SK-N-SH (cell line): Measurements from ENCODE around the gene STK16. TPM values are rescaled to one million over a fixed set of nuclear protein-coding genes. Genes with fewer than 3 reads are reported as not detected.

Source experiments
- CTCF ChIA-PET: fragments of 300-600, 350-600 bp; formaldehyde crosslinking; extraction: SDS; loops from one replicate; lab custom pipeline; 2021; lab: Yijun Ruan, JAX
- POLR2A ChIA-PET: fragments of 350-600 bp; sonication (Branson Sonifier 250); formaldehyde crosslinking; extraction: SDS; loops from one replicate; lab custom pipeline; 2020; ENCODE audit warnings: antibody characterized with exemption, inconsistent platforms; lab: Yijun Ruan, JAX
- DNase-seq: peaks from one replicate; pipeline ENCODE4 v3.0.0; 2012
- H2AFZ ChIP-seq: fragments of 200-600 bp; sonication (generic); 2 replicates; pipeline ENCODE4 v1.8.1; 2016; ENCODE audit warnings: antibody characterized with exemption, mild to moderate bottlenecking, low read depth
- H3F3A ChIP-seq: fragments of 200-600 bp; sonication (generic); replicated peaks from 2 replicates; pipeline ENCODE3; 2016; ENCODE audit warnings: antibody characterized with exemption, mild to moderate bottlenecking; ENCODE audit not compliant: insufficient read depth
- H3K27ac ChIP-seq, 2 experiments: fragments of 200-500 bp in 1 of 2; fragments of 200-600 bp in 1 of 2; sonication (Bioruptor generic) in 1 of 2; sonication (generic), shearing (Covaris generic) in 1 of 2; 2 replicates each; pipeline versions ENCODE4 v1.5.1 to v1.6.1; 2014 to 2016; ENCODE audit warnings: low read depth in 2 of 2, inconsistent platforms in 1 of 2, low read length in 1 of 2, mild to moderate bottlenecking in 1 of 2, mixed read lengths in 1 of 2
- H3K27me3 ChIP-seq: fragments of 200-600 bp; sonication (generic), shearing (Covaris generic); 2 replicates; pipeline ENCODE4 v1.6.1; 2016; ENCODE audit warnings: mixed run types; ENCODE audit not compliant: insufficient read depth
- H3K36me3 ChIP-seq, 2 experiments: fragments of 200-500 bp in 1 of 2; fragments of 200-600 bp in 1 of 2; sonication (Bioruptor generic) in 1 of 2; sonication (generic) in 1 of 2; replicated peaks in 1 of 2; 2 replicates each; pipeline versions ENCODE3 to v1.5.1; 2014 to 2016; ENCODE audit warnings: low read length in 1 of 2, mild to moderate bottlenecking in 1 of 2; ENCODE audit not compliant: insufficient read depth in 2 of 2, control insufficient read depth in 1 of 2
- H3K4me1 ChIP-seq, 2 experiments: fragments of 200-500 bp in 1 of 2; fragments of 200-600 bp in 1 of 2; sonication (Bioruptor generic) in 1 of 2; sonication (generic), shearing (Covaris generic) in 1 of 2; 2 replicates each; pipeline versions ENCODE4 v1.5.1 to v1.6.1; 2014 to 2016; ENCODE audit warnings: low read depth in 1 of 2, low read length in 1 of 2, mixed run types in 1 of 2; ENCODE audit not compliant: insufficient read depth in 2 of 2, control insufficient read depth in 1 of 2
- H3K4me2 ChIP-seq: fragments of 200-600 bp; sonication (generic), shearing (Covaris generic); 2 replicates; pipeline ENCODE4 v1.6.1; 2017; ENCODE audit warnings: mixed run types
- H3K4me3 ChIP-seq, 2 experiments: fragments of 200-500 bp in 1 of 2; fragments of 200-600 bp in 1 of 2; sonication (Bioruptor generic) in 1 of 2; sonication (generic), shearing (Covaris generic) in 1 of 2; 2 replicates each; pipeline versions ENCODE4 v1.5.1 to v1.8.1; 2014 to 2016; ENCODE audit warnings: low read depth in 2 of 2, inconsistent platforms in 1 of 2, low read length in 1 of 2, mild to moderate bottlenecking in 1 of 2, mixed read lengths in 1 of 2, moderate library complexity in 1 of 2
- H3K79me2 ChIP-seq: fragments of 200-600 bp; sonication (generic); 2 replicates; pipeline ENCODE4 v1.8.1; 2017; ENCODE audit warnings: mild to moderate bottlenecking; ENCODE audit not compliant: insufficient read depth
- H3K9ac ChIP-seq: fragments of 200-600 bp; sonication (generic); 2 replicates; pipeline ENCODE4 v1.6.1; 2017; ENCODE audit warnings: mixed run types
- H3K9me2 ChIP-seq: fragments of 200-600 bp; sonication (generic); 2 replicates; pipeline ENCODE4 v1.6.1; 2017; ENCODE audit warnings: mixed run types
- H3K9me3 ChIP-seq: fragments of 200-600 bp; sonication (generic); 2 replicates; pipeline ENCODE4 v1.6.1; 2017; ENCODE audit warnings: mixed run types, mild to moderate bottlenecking, moderate library complexity
- H4K20me1 ChIP-seq: fragments of 200-600 bp; sonication (generic); 2 replicates; pipeline ENCODE4 v1.6.1; 2017; ENCODE audit warnings: mild to moderate bottlenecking, mixed run types; ENCODE audit not compliant: insufficient read depth
- ELF1 ChIP-seq: IDR thresholded peaks from 2 replicates; pipeline ENCODE4 v1.4.0; 2012
- EP300 ChIP-seq, 2 experiments: IDR thresholded peaks; 2 replicates each; pipeline versions ENCODE4 v1.4.0 to v1.6.1; 2012; ENCODE audit warnings: borderline replicate concordance in 1 of 2, low read depth in 1 of 2, low read length in 1 of 2
- EZH2phosphoT487 ChIP-seq: fragments of 200-600 bp; sonication (generic); IDR thresholded peaks from 2 replicates; pipeline ENCODE4 v1.6.1; 2017; ENCODE audit warnings: low read depth, mixed run types, mild to moderate bottlenecking, antibody characterized with exemption, moderate library complexity, borderline replicate concordance
- FOSL2 ChIP-seq: IDR thresholded peaks from 2 replicates; pipeline ENCODE4 v1.4.0; 2012; ENCODE audit warnings: low read depth, mild to moderate bottlenecking, moderate library complexity, borderline replicate concordance
- FOXM1 ChIP-seq: IDR thresholded peaks from 2 replicates; pipeline ENCODE4 v1.4.0; 2012; ENCODE audit warnings: low read depth, mild to moderate bottlenecking
- MXI1 ChIP-seq: IDR thresholded peaks from 2 replicates; pipeline ENCODE4 v1.6.1; 2012; ENCODE audit warnings: mild to moderate bottlenecking, low read depth, low read length, improper control_type of control experiment
- NFIC ChIP-seq: IDR thresholded peaks from 2 replicates; pipeline ENCODE4 v1.4.0; 2012; ENCODE audit warnings: borderline replicate concordance
- NRF1 ChIP-seq: IDR thresholded peaks from 2 replicates; pipeline ENCODE4 v1.6.1; 2012; ENCODE audit warnings: low read depth, mild to moderate bottlenecking, low read length
- RAD21 ChIP-seq: IDR thresholded peaks from 2 replicates; pipeline ENCODE4 v1.6.1; 2012; ENCODE audit warnings: mild to moderate bottlenecking, low read length
- RCOR1 ChIP-seq: fragments of 150-350 bp; IDR thresholded peaks from 2 replicates; pipeline ENCODE4 v1.6.1; 2017; ENCODE audit warnings: antibody characterized with exemption, low read length
- RXRA ChIP-seq: IDR thresholded peaks from 2 replicates; pipeline ENCODE4 v1.4.0; 2012; ENCODE audit warnings: low read depth, mild to moderate bottlenecking, borderline replicate concordance
- SIN3A ChIP-seq: IDR thresholded peaks from 2 replicates; pipeline ENCODE4 v1.6.1; 2012; ENCODE audit warnings: low read depth, mild to moderate bottlenecking, low read length, moderate library complexity, borderline replicate concordance
- SMC3 ChIP-seq: IDR thresholded peaks from 2 replicates; pipeline ENCODE4 v1.6.1; 2012; ENCODE audit warnings: low read depth, low read length, improper control_type of control experiment
- TAF1 ChIP-seq: IDR thresholded peaks from 2 replicates; pipeline ENCODE4 v1.6.1; 2012; ENCODE audit warnings: low read depth, mild to moderate bottlenecking, low read length, moderate library complexity, borderline replicate concordance
- TCF12 ChIP-seq: IDR thresholded peaks from 2 replicates; pipeline ENCODE4 v1.4.0; 2012
- TEAD4 ChIP-seq: IDR thresholded peaks from 2 replicates; pipeline ENCODE4 v1.4.0; 2012; ENCODE audit warnings: mild to moderate bottlenecking, borderline replicate concordance; ENCODE audit not compliant: insufficient read depth
- YY1 ChIP-seq: IDR thresholded peaks from 2 replicates; pipeline ENCODE4 v1.4.0; 2012; ENCODE audit warnings: low read depth, mild to moderate bottlenecking
- WGBS: methylation state at CpG from one replicate; pipeline ENCODE4 v1.1.6; 2017; ENCODE audit warnings: low lambda C conversion rate; 5-methylcytosine and 5-hydroxymethylcytosine counted together
- polyA plus RNA-seq, 3 experiments: library from polyadenylated mRNA; depleted of rRNA; stranded (reverse); fragments of >200 nt; gene quantifications; 2 replicates each; pipeline ENCODE4 v1.2.3, GENCODE V29; 2012
- TF ChIP-seq, protein P1 (sequence below): IDR thresholded peaks from 2 replicates; pipeline ENCODE4 v1.4.0; 2012; ENCODE audit warnings: low read depth
- TF ChIP-seq, protein P2 (sequence below): IDR thresholded peaks from 2 replicates; pipeline ENCODE4; 2012
- TF ChIP-seq, protein P3 (sequence below): IDR thresholded peaks from 2 replicates; pipeline ENCODE4 v1.4.0; 2012; ENCODE audit warnings: low read depth, borderline replicate concordance

The STK16 gene
- polyA plus RNA-seq, 1 of the 3 experiments (the other 2 are of a cell fraction), result 57.6 TPM

DNA sequence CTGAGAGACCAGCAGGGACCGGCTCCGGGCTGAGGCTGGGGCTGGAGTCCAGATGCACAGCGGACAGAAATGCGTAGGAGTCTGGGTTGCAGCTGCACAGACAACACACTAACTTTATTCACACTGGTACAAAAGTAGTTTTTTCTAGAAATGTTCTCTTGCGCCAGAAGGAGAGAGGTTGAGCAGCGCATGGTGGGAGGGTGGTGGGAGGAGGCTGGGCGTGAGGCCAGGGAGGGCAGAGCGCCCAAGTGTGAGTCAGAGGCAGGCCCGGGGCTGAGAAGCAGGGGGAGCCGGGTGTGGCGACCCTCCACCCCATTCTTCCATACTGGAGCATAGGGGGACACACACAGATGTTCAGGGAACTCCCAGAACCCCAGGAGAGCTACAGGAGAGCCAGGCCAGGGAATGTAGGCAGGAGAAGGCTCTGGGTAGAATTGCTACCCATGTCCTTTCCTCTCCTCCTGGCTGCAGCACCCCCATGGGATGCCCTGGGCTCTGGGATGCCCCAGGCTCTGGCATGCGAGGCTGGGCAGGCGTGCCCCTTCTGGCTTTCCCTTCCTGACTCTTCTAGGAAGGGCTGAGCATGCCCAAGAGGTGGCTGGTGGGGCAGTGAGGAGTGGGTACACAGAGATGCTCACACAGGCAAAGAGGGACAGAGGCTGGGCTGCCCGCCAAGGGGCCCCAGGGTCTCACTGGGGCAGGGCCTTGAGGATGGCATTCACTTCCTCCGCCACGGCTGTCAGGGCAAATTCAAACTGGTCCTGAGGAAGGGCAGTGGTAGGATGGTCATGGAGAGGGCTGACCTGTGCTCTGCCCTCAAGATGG, 44.5 kb downstream of the STK16 start:
- Histone ChIP-seq H3K27ac (peak overlapping the region; percentile 9 to 46; a peak in 1 of 4 replicates), H3F3A (peaks cover 12% of the 10 kb centered on the region), H3K9ac (no peak overlapping the region), H3K9me3 (no peaks in the 10 kb centered on the region), H2AFZ (no peak overlapping the region; the same call in 1 of the 2 replicates), H3K4me2 (peak overlapping the region; percentile 66; the same call in 1 of the 2 replicates), H3K27me3 (no peaks in the 10 kb centered on the region)
- POLR2A ChIA-PET, result no interaction called here
- CTCF ChIA-PET, result interaction anchor here (1.3 to 9.0 kb wide), 5 partner anchors 9 to 130 kb away, joined by 3 to 312 read pairs (median 6); partner anchors contain the start of genes CNPPD1, DNAJB2 and SLC23A3
- no peak for DNase-seq
- TF ChIP-seq FOSL2 (peak; percentile 73), TEAD4 (0 out of 2 replicates have a peak, but pooled peaks have one; percentile 11), SMC3 (no peak), FOXM1 (no peak), TCF12 (peak; percentile 33; the same call in 1 of the 2 replicates), NRF1 (0 out of 2 replicates have a peak, but pooled peaks have one; percentile 26), NFIC (peak; percentile 92)
- TF ChIP-seq, protein P1, sequence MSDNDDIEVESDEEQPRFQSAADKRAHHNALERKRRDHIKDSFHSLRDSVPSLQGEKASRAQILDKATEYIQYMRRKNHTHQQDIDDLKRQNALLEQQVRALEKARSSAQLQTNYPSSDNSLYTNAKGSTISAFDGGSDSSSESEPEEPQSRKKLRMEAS, result peak; percentile 63; the same call in 1 of the 2 replicates
- TF ChIP-seq, all 33 proteins: peak for 6
- Histone ChIP-seq H3K36me3 (peaks cover 0 to 4% of the 10 kb centered on the region in 2 experiments), H3K79me2 (no peaks in the 10 kb centered on the region), H4K20me1 (no peaks in the 10 kb centered on the region), H3K9me2 (no peaks in the 10 kb centered on the region), H3K4me1 (peaks cover 4 to 8% of the 10 kb centered on the region in 2 experiments; a peak in 1 of 4 replicates), H3K4me3 (no peak overlapping the region)
- WGBS, result 54% methylated on average over 14 of the region's 16 CpGs

DNA sequence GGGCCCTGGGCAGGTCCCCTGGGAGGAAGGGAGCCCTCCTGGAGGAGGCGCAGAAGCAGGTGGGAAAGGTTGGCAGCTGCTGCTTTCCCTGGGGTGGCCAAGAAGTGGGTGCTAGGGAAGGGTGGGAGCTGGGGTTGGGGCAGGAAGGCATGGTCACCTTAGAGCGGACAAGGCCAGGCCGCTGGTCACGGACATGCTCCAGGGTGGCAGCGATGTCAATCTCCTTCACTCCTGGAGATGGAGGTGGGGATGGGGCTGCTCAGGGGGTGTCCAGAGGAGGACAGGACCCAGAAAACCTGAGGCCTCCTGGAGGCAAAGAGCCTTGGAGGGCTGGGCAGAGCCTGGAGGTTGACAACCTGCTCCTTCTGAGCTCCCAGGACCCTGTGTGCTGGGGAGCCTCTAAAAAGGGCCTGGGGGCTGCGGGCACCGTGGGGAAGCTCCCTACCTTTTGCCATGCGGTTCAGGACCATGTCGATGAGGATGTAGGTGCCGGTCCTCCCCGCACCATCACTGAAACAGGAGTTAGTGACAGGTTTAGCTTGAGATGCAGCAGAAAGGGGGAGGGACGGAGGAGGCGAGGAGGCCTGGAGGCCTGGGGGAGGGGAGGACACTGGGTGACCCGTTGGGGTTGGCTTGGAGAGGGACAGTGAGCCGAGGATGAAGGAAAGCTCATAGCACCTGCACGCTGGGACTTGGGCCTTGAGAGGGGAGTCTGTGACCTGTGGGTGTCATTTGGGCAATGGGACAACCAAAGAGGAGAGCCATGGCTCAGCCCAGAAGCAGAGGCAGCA, 45.3 kb downstream of the STK16 start:
- no peak overlapping the region for H3K4me3 ChIP-seq
- no peak overlapping the region for H3K27ac ChIP-seq
- H3F3A ChIP-seq, result peaks cover 12% of the 10 kb centered on the region
- no peaks in the 10 kb centered on the region for H3K36me3 ChIP-seq
- POLR2A ChIA-PET, result no interaction called here
- H3K79me2 ChIP-seq, result no peaks in the 10 kb centered on the region
- CTCF ChIA-PET, result interaction anchor here (1.9 to 9.0 kb wide), 4 partner anchors 11 to 131 kb away, joined by 6 to 312 read pairs (median 46); partner anchors contain the start of genes CNPPD1, DNAJB2, NHEJ1 and SLC23A3
- TF ChIP-seq TEAD4 (no peak), EZH2phosphoT487 (no peak), RAD21 (no peak), ELF1 (no peak), EP300 (IDR thresholded peaks at IDR 0.05; ENCODE audit: borderline replicate concordance in 1 of 2, low read depth in 1 of 2, low read length in 1 of 2) (no peak), TAF1 (no peak), RXRA (no peak), MXI1 (no peak), YY1 (no peak), SIN3A (no peak), RCOR1 (no peak)
- TF ChIP-seq, protein P1, result no peak
- TF ChIP-seq, protein P2, sequence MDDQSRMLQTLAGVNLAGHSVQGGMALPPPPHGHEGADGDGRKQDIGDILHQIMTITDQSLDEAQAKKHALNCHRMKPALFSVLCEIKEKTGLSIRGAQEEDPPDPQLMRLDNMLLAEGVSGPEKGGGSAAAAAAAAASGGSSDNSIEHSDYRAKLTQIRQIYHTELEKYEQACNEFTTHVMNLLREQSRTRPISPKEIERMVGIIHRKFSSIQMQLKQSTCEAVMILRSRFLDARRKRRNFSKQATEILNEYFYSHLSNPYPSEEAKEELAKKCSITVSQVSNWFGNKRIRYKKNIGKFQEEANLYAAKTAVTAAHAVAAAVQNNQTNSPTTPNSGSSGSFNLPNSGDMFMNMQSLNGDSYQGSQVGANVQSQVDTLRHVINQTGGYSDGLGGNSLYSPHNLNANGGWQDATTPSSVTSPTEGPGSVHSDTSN, result no peak
- TF ChIP-seq, protein P3, sequence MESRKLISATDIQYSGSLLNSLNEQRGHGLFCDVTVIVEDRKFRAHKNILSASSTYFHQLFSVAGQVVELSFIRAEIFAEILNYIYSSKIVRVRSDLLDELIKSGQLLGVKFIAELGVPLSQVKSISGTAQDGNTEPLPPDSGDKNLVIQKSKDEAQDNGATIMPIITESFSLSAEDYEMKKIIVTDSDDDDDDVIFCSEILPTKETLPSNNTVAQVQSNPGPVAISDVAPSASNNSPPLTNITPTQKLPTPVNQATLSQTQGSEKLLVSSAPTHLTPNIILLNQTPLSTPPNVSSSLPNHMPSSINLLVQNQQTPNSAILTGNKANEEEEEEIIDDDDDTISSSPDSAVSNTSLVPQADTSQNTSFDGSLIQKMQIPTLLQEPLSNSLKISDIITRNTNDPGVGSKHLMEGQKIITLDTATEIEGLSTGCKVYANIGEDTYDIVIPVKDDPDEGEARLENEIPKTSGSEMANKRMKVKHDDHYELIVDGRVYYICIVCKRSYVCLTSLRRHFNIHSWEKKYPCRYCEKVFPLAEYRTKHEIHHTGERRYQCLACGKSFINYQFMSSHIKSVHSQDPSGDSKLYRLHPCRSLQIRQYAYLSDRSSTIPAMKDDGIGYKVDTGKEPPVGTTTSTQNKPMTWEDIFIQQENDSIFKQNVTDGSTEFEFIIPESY, result no peak
- no peak overlapping the region for H2AFZ ChIP-seq
- no peak for DNase-seq
- peak overlapping the region; percentile 66; the same call in 1 of the 2 replicates for H3K4me2 ChIP-seq
- H3K9me2 ChIP-seq, result no peaks in the 10 kb centered on the region
- 89% methylated on average over 15 of the region's 16 CpGs for WGBS
- no peaks in the 10 kb centered on the region for H4K20me1 ChIP-seq
- no peak overlapping the region for H3K9ac ChIP-seq
- H3K9me3 ChIP-seq, result no peaks in the 10 kb centered on the region
- peaks cover 8% of the 10 kb centered on the region in 2 experiments; a peak in 1 of 4 replicates for H3K4me1 ChIP-seq
- no peaks in the 10 kb centered on the region for H3K27me3 ChIP-seq
